GM12872 (cell line): ENCODE results near the gene OR11H7.

Experiments
- TF ChIP-seq, protein P1 (sequence below): IDR thresholded peaks from 3 replicates; pipeline ENCODE4 v1.5.1; 2011; ENCODE audit warnings: low read depth, mild to moderate bottlenecking, low read length, moderate library complexity; ENCODE audit not compliant: insufficient read depth

OR11H7 gene

DNA sequence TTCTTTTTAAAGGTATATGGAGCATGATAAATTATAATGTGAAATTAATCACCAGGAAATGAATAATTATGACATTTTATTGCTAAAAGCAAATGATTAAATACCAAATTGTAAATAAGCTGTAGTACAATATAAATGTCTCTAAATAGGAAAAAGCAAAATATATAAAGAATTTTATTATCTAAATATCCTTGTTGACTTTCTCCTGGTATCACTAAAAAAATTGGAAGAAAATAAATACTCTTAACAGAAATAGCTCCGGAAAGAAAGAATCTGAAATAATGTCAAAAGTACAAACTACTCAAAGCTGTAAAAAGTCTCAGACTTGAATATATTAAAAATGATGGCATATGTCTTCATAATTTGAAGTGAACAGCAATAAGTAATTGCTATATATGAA, at the start of gene OR11H7:
Gene OR11H7, plus strand, starts transcription at position 301 of the 400 bp plus-strand sequence.
- TF ChIP-seq, protein P1, sequence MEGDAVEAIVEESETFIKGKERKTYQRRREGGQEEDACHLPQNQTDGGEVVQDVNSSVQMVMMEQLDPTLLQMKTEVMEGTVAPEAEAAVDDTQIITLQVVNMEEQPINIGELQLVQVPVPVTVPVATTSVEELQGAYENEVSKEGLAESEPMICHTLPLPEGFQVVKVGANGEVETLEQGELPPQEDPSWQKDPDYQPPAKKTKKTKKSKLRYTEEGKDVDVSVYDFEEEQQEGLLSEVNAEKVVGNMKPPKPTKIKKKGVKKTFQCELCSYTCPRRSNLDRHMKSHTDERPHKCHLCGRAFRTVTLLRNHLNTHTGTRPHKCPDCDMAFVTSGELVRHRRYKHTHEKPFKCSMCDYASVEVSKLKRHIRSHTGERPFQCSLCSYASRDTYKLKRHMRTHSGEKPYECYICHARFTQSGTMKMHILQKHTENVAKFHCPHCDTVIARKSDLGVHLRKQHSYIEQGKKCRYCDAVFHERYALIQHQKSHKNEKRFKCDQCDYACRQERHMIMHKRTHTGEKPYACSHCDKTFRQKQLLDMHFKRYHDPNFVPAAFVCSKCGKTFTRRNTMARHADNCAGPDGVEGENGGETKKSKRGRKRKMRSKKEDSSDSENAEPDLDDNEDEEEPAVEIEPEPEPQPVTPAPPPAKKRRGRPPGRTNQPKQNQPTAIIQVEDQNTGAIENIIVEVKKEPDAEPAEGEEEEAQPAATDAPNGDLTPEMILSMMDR, result no peak

DNA sequence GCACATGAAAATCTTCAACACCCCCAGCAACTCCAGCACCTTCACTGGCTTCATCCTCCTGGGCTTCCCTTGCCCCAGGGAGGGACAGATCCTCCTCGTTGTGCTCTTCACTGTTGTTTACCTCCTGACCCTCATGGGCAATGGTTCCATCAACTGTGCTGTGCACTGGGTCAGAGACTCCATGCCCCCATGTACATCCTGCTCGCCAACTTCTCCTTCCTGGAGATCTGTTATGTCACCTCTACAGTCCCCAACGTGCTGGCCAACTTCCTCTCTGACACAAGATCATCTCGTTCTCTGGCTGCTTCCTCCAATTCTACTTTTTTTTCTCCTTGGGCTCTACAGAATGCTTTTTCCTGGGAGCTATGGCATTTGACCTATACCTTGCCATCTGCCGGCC, 49.6 kb upstream of the OR11H7 start:
- TF ChIP-seq, protein P1, result no peak

DNA sequence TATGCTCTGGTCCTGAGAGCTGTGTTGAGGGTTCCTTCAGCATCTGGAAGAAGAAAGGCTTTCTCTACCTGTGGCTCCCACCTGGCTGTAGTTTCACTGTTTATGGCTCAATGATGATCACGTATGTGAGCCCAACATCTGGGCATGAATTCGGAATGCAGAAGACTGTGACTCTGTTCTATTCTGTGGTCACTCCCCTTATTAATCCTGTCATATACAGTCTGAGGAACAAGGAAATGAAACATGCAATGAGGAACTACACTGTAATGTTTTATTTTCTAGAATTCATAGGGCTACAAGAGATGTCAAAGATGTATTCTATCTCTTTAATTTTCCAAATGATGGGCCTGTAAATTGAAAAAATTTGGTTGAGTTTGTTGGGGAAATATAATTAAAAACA, 48.9 kb upstream of the OR11H7 start:
- TF ChIP-seq, protein P1, result no peak

GRCh38 chr14:20180486-20180885, 48.3 kb upstream of the OR11H7 start:
- TF ChIP-seq, protein P1, result no peak

- TF ChIP-seq, protein P1, result no peak
Measured at GRCh38 chr14:20184181-20184580, 44.6 kb upstream of the OR11H7 start.

- TF ChIP-seq, protein P1, result no peak
Measured at GRCh38 chr14:20190596-20190995, 38.2 kb upstream of the OR11H7 start, which contains the start of gene OR11G2. OR11G2 (plus strand) TSS chr14:20190896; CDS start chr14:20197438, 6,542 bp downstream.

DNA sequence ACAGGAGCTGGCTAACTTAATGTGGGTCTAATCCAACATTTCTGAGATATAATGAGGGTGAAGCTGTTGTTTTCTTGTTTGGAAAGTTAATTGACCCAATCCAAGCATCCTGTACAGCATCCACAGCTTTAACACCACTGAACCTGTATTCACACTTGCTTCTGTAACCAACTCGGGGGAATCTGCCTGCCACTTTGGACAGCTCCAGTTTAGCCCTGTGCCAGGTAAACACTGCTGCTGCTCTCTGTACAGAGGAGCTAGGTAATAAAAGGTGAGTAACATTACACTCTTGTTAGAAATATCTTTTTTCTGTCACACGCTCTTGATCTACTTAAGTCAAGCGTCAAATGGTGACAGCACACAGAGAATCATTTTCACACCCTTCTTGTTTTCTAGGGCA, 37.4 kb upstream of the OR11H7 start:
- TF ChIP-seq, protein P1, result no peak
